Measurements from ENCODE around the gene NGF.

Gene NGF

DNA sequence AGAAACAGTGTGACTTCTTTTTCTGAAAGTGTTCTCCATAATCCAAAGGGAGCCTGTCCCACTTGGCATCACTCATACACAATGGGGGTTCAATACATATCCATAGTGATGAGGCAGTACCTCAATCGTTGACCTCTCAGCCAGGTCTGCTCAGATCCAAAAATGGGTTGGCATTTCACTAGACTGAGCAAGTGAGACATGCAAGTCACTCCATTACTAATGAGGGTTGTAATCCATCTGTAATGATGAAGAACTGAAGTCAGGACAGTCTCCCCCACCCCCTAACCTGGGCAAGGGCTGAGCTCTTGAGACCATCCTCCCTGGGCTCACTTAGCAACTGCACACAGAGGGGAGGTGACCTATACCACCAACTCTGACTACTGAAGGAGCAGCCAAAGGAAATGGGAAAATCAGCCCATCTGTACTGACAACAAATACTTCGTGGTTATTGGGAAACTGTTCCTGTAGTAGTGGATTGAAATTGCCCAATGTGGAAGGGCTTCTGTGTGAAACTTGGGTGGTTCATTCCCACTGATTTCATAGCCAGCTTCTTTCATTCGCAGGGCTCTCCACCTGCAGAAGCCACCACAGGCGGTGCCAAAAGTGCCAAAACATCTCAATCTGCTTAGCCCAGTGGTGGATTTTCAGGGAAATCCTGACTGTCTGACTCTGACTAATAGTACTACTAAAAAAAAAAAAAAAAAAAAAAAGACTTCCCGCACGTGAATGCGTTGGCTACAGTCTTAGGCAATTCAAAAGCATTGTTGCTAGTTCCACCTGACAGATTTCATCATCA is 5.0 kb downstream of the NGF start:
- TF ChIP-seq, protein P1, sequence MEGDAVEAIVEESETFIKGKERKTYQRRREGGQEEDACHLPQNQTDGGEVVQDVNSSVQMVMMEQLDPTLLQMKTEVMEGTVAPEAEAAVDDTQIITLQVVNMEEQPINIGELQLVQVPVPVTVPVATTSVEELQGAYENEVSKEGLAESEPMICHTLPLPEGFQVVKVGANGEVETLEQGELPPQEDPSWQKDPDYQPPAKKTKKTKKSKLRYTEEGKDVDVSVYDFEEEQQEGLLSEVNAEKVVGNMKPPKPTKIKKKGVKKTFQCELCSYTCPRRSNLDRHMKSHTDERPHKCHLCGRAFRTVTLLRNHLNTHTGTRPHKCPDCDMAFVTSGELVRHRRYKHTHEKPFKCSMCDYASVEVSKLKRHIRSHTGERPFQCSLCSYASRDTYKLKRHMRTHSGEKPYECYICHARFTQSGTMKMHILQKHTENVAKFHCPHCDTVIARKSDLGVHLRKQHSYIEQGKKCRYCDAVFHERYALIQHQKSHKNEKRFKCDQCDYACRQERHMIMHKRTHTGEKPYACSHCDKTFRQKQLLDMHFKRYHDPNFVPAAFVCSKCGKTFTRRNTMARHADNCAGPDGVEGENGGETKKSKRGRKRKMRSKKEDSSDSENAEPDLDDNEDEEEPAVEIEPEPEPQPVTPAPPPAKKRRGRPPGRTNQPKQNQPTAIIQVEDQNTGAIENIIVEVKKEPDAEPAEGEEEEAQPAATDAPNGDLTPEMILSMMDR (IDR thresholded peaks at IDR 0.05; ENCODE audit: extremely low read depth, missing control alignments): no peak
- DNase-seq (ENCODE audit: low spot score): no peak

DNA sequence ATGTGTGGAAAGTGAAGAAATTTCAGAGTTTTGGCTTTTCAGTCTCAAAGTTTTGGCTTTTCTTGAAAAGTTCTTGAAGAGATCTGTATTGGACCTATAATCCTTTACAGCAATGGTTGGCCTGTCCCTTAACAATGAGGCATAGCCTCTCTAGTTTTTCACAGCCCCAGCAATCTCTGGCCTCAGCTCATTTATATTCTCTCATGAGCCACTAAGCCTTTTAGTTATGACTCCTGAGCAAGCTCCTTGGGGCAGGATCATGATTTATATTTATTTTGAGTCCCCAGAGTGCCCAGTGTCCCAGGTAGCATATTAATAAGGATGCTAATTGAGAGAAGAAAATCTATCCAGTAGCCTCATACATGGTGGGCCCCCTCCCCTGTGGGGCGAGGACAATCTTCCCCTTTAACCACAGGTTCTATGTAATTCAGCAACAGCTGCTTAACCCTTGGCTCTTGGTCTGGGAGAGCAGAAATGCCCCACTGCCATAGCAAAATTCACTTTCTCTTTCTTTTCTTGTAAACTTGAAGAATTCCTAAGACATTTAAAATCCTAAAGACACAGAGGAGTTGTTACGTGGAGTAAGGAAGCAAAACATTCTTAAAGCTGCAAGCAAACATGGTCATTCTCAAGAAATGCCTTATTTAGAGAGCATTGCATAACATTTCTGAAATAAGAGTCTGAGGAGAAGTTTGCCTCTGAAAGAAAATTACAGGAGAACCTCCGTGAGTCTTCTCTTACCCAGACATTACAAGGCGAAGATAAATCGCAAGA is 6.3 kb downstream of the NGF start:
- TF ChIP-seq, protein P1 (IDR thresholded peaks at IDR 0.05; ENCODE audit: extremely low read depth, missing control alignments): no peak
- DNase-seq (ENCODE audit: low spot score): no peak

DNA sequence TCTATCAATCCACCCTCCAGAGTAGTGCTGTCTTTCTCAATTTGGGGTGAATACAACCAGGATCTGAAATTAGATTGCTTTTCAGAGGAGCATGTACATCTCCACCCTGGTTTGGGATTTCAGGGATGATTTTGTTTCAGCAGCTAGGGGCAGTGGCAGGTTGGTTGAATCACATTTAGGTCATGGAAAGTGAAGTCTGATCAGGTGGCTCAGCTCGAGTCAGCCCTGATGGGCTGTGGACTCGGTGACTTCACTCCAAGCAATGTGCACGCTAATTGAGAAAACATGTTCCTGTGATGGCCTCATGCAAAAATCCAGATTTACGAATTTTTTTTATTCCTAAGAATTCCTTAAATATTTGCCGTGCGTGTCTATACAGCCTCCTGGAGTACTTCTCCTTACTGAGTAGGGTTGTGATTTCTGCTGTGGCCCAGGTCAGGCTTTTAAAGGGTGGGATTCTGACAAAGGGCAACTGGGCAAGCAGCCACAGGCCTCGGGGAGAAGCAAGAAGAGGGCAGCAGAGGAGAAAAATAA is 7.5 kb downstream of the NGF start:
- DNase-seq (ENCODE audit: low spot score): no peak
- TF ChIP-seq, protein P1 (IDR thresholded peaks at IDR 0.05; ENCODE audit: extremely low read depth, missing control alignments): no peak

DNA sequence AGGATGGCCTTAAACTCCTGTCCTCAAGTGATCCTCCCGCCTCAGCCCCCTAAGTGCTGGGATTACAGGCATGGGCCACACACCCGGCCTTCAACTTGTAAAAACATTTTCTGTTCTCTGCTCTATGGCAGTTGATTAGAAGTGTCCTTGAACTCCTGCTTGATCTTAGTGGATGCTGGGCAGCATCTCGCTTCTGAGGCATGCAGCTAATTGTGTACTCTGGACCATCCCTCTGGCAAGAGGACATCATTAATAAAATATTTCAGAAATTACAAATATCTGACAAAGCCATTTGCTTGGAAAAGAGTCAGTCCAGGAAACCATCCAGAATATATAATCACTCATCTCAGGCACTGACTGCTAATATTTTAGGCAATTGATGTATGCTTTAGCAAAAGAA is 8.1 kb downstream of the NGF start:
- DNase-seq (ENCODE audit: low spot score): no peak
- TF ChIP-seq, protein P1 (IDR thresholded peaks at IDR 0.05; ENCODE audit: extremely low read depth, missing control alignments): no peak

DNA sequence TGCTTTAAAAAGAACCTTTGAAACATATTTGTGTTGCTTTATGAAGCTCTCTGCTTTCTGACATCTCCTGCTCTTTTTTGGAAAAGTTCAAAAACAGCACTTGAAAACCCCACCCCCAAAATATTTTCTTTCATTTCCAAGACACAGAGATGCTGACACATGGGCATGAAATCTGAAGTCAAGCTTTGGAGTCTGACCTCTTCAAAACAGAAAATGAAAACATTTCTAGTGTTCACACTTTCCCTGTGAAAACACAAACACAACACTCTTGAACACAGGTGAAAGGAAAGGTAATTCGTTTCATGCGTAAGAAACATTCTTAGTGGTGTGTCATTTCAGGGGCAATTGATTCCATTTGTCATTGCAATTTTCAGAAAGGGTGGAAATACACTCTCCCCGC is 10.8 kb downstream of the NGF start:
- DNase-seq (ENCODE audit: low spot score): no peak

DNA sequence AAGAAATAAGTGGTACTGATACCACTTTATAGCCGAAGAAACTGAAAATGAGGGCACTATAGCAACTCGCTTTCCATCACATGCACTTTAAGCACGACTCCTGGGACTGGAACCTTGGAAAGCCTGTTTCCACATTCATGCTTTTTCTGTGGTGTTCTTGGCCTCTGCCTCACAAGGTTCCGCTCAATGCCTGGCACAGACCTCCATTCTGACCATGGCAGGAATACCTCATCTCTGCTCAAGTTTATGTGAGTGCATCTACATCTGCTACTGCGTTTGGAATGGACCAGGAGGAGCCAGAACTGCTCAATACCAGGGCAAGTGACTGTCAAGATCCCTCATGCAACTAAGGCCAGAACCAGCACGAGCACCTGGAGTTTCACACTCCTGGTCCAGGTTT is 11.6 kb downstream of the NGF start:
- DNase-seq (ENCODE audit: low spot score): no peak
- TF ChIP-seq, protein P1 (IDR thresholded peaks at IDR 0.05; ENCODE audit: extremely low read depth, missing control alignments): no peak

More for the DNA sequence above, 10.8 kb downstream of the NGF start:
- TF ChIP-seq, protein P1 (IDR thresholded peaks at IDR 0.05; ENCODE audit: extremely low read depth, missing control alignments): no peak

DNA sequence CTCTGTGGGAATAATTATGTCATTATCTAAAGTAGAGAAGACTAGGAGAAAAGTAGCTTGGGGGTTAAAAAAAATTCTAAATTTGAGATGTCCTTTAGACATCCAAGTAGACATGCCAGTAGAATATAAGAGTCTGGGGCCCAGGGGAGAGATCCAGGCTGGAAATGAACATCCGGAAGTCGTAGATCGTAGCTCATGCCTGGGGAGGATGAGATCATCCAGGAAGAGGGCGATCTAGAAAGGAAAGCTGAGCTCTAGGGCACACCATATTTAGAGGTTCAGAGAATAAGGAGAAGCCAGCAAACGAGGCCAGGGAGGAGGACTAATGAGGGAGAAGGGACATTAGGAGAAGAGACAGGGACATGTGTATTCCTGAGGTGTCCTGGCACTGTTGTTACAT is 12.2 kb downstream of the NGF start:
- no peak for DNase-seq (ENCODE audit: low spot score)
- TF ChIP-seq, protein P1 (IDR thresholded peaks at IDR 0.05; ENCODE audit: extremely low read depth, missing control alignments): no peak
